ENCODE measurements around the gene FBXO15. TPM values are rescaled to one million over a fixed set of nuclear protein-coding genes. Genes with fewer than 3 reads are reported as not detected.

Gene FBXO15
- total and polyA plus RNA-seq, 8 donors, result 0.62 to 31.0 (median 0.84) TPM; not detected in 4

- intact Hi-C loops (cut with DNase I; ENCODE audit: low total_unique reads), result no loop called here
- 72 to 82% (median 76%) methylated on average over 4 of the region's 4 CpGs for WGBS, 5 donors
- no peak for DNase-seq
- peaks cover 0 to 20% (median 7%) of the 10 kb centered on the region in 4 donors for H3K9me3 ChIP-seq
- no peaks in the 10 kb centered on the region for H3K4me1 ChIP-seq
- no peak for TF ChIP-seq POLR2AphosphoS5 (IDR thresholded peaks at IDR 0.05)
- TF ChIP-seq POLR2A (IDR thresholded peaks at IDR 0.05), result no peak
- TF ChIP-seq CTCF (IDR thresholded peaks at IDR 0.05), result no peak
- TF ChIP-seq EP300 (IDR thresholded peaks at IDR 0.05), result no peak
- H3K27me3 ChIP-seq, result no peaks in the 10 kb centered on the region
- H3K4me3 ChIP-seq, result no peak overlapping the region
- H3K36me3 ChIP-seq, result no peaks in the 10 kb centered on the region
- no peak overlapping the region for H3K27ac ChIP-seq
Observed at GRCh38 chr18:74110976-74111375, 36.7 kb downstream of the FBXO15 start.

- Histone ChIP-seq H3K4me3 (no peak overlapping the region), H3K27me3 (no peaks in the 10 kb centered on the region), H3K27ac (no peak overlapping the region), H3K9me3 (peaks cover 0 to 20% (median 7%) of the 10 kb centered on the region in 4 donors), H3K4me1 (no peaks in the 10 kb centered on the region), H3K36me3 (no peaks in the 10 kb centered on the region)
- 93 to 100% (median 96%) methylated on average over 1 of the region's 1 CpG for WGBS, 5 donors
- TF ChIP-seq CTCF (IDR thresholded peaks at IDR 0.05) (no peak), POLR2AphosphoS5 (IDR thresholded peaks at IDR 0.05) (no peak), POLR2A (IDR thresholded peaks at IDR 0.05) (no peak), EP300 (IDR thresholded peaks at IDR 0.05) (no peak)
- intact Hi-C loops (cut with DNase I; ENCODE audit: low total_unique reads), result no loop called here
- no peak for DNase-seq
Observed at GRCh38 chr18:74110149-74110548, 37.5 kb downstream of the FBXO15 start.

GRCh38 chr18:74108460-74108859 lies 39.2 kb downstream of the FBXO15 start:
- no peak for TF ChIP-seq POLR2AphosphoS5 (IDR thresholded peaks at IDR 0.05)
- no peak for TF ChIP-seq EP300 (IDR thresholded peaks at IDR 0.05)
- TF ChIP-seq CTCF (IDR thresholded peaks at IDR 0.05), result no peak
- TF ChIP-seq POLR2A (IDR thresholded peaks at IDR 0.05), result no peak
- H3K27ac ChIP-seq, result no peak overlapping the region
- no peaks in the 10 kb centered on the region for H3K36me3 ChIP-seq
- H3K27me3 ChIP-seq, result no peaks in the 10 kb centered on the region
- H3K9me3 ChIP-seq, result peaks cover 0 to 20% (median 10%) of the 10 kb centered on the region in 4 donors
- 76 to 91% (median 86%) methylated on average over 2 of the region's 2 CpGs for WGBS, 5 donors
- H3K4me1 ChIP-seq, result no peaks in the 10 kb centered on the region
- no peak for DNase-seq
- H3K4me3 ChIP-seq, result no peak overlapping the region
- intact Hi-C loops (cut with DNase I; ENCODE audit: low total_unique reads), result no loop called here

- intact Hi-C loops (cut with DNase I; ENCODE audit: low total_unique reads), result no loop called here
Observed at GRCh38 chr18:74097803-74098202, 49.8 kb downstream of the FBXO15 start.

More at GRCh38 chr18:74097803-74098202, 49.8 kb downstream of the FBXO15 start:
- no peak for TF ChIP-seq POLR2AphosphoS5 (IDR thresholded peaks at IDR 0.05)
- TF ChIP-seq CTCF (IDR thresholded peaks at IDR 0.05), result no peak
- TF ChIP-seq EP300 (IDR thresholded peaks at IDR 0.05), result no peak
- no peak for TF ChIP-seq POLR2A (IDR thresholded peaks at IDR 0.05)
- no peak overlapping the region for H3K4me3 ChIP-seq
- no peaks in the 10 kb centered on the region for H3K27me3 ChIP-seq
- DNase-seq, result no peak
- no peaks in the 10 kb centered on the region for H3K36me3 ChIP-seq
- no peak overlapping the region for H3K27ac ChIP-seq
- peaks cover 0 to 14% (median 6%) of the 10 kb centered on the region in 4 donors for H3K9me3 ChIP-seq
- H3K4me1 ChIP-seq, result no peaks in the 10 kb centered on the region
- WGBS, 5 donors, result 63 to 93% (median 77%) methylated on average over 1 of the region's 1 CpG
